GM19324 (cell line): ENCODE data around the gene CACNA1I.

ENCODE experiments used
- ATAC-seq: cut with Tn5 transposase; IDR thresholded peaks from one replicate; pipeline ENCODE4 v1.9.1; 2021; ENCODE audit warnings: mild to moderate bottlenecking, moderate library complexity; ENCODE audit not compliant: unreplicated experiment, low FRiP score

The CACNA1I gene

DNA sequence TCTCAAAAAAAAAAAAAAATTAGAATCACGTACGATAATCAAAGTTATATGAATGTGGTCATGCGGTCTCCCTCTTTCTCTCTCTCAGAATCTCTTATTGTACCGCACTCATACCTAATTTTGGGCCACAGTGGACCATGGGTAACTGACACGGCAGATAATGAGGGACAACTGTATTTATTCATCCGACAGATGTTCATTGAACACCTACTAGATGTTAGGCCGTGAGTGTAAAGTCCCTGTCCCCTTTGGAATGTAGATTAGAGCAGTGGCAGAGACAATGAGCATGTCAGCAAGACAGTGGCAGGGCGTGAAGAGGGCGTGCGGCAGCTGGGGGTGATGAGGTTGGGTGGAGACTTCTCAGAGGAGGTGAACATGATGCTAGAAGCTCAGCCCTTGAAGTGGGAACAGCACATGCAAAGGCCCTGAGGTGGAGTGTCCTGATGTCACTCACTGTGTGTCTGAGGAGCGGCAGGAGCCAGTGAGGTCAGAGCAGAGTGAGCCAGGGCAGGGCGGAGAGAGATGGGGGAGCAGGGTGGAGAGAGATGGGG lies 25.1 kb downstream of the CACNA1I start:
- ATAC-seq = no peak

GRCh38 chr22:39596601-39597000 lies 26.0 kb downstream of the CACNA1I start:
- no peak for ATAC-seq

DNA sequence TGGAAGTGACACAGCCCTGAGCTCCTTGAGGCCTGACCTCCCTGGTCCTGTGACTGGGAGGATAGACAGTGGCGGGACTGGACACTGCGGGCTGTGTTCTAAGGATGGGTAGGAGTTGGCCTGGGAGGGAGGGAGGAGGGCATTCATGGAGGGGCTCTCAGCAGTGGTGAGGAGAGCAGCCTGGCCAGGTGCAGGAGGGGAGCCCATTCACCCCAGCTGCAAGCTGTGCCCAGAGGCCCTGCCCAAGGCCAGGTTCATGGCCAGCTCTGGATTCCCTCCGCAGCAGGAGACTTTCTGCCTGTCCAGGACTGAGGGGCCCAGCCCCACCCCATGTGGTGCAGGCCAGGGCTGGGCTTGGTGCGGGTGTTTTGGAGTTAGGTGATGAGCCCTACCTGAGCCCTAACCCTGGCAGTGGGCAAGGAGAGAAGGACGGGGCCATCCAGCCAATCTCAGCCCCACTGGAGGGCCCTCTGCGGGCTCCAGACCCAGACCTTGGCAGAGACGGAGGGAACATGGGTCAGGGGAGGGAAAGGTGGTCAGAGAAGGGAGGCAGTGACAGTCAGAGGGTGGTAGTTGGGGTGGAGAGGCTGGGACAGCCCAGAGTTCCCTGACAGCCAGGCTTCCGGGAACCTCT lies 26.8 kb downstream of the CACNA1I start:
- ATAC-seq = no peak

- ATAC-seq = no peak
These were observed 27.7 kb downstream of the CACNA1I start for GRCh38 chr22:39598017-39598965.

- no peak for ATAC-seq
These were observed 30.1 kb downstream of the CACNA1I start for GRCh38 chr22:39600491-39601179.

DNA sequence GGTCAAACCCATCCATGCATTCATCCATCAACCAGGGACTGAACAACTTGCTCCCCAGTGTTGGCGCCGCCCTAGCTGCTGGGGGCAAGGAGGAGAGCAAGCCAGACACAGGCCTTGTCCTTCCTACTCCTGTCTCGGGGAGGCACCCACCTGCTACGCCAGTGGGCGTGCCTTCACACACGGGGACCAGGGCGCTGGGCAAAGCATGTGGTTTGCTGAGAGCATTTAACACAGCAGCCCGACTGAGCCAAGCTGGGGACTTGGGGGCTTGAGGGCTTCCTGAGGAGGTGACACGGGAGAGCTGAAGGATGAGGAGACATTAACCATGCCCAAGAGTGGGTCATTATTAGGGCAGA lies 30.6 kb downstream of the CACNA1I start:
- ATAC-seq = no peak

GRCh38 chr22:39603345-39603744 lies 32.8 kb downstream of the CACNA1I start:
- ATAC-seq = no peak

- ATAC-seq = no peak
These were observed 39.7 kb downstream of the CACNA1I start for GRCh38 chr22:39610246-39610645.

- no peak for ATAC-seq
These were observed 40.2 kb downstream of the CACNA1I start for GRCh38 chr22:39610766-39611165.

DNA sequence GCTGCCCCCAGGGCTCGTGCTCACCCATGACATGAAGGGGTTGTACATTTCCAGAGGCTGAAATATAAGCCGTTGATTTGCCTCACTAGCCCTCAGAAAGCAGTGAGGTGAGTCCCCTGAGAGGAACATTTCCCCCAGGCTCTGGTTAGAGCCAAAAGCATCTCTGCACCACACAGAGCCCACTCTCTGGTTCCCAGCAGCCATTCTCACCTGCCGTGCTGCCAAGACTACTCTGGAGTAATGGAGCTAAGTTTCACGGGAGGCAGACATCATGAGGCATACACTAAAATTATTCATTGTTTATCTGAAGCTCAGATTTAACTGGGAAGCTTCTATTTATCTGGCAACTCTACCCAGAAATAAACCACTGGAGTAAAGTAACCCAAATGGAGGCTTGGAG lies 40.8 kb downstream of the CACNA1I start:
- ATAC-seq = no peak

- ATAC-seq = no peak
These were observed 42.4 kb downstream of the CACNA1I start for GRCh38 chr22:39612811-39613548.

GRCh38 chr22:39613549-39613921 lies 43.0 kb downstream of the CACNA1I start:
- ATAC-seq = no peak

- no peak for ATAC-seq
These were observed 43.9 kb downstream of the CACNA1I start for GRCh38 chr22:39614442-39614841.

GRCh38 chr22:39616051-39616450 lies 45.5 kb downstream of the CACNA1I start:
- ATAC-seq = no peak

DNA sequence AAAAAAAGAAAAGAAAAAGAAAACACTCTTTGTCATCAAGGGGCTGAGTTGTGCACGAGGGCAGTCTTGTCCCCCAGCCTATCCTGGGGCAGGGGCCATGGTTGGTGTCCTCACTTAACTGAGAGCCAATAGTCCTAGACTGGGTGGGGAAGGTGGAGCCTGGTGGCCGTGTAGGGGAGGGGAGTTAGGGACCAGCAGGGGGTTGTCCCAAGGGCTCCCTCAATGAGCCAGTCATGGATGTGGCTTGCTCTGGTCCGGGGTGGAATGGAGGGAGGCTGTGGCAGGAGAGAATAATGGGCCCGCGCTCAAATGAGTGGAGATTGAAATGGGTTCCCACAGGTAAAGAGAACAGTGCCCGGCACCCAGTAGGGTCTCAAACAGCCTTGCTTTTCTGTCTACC lies 46.2 kb downstream of the CACNA1I start:
- ATAC-seq = no peak

- no peak for ATAC-seq
These were observed 46.8 kb downstream of the CACNA1I start for GRCh38 chr22:39617342-39617741.

DNA sequence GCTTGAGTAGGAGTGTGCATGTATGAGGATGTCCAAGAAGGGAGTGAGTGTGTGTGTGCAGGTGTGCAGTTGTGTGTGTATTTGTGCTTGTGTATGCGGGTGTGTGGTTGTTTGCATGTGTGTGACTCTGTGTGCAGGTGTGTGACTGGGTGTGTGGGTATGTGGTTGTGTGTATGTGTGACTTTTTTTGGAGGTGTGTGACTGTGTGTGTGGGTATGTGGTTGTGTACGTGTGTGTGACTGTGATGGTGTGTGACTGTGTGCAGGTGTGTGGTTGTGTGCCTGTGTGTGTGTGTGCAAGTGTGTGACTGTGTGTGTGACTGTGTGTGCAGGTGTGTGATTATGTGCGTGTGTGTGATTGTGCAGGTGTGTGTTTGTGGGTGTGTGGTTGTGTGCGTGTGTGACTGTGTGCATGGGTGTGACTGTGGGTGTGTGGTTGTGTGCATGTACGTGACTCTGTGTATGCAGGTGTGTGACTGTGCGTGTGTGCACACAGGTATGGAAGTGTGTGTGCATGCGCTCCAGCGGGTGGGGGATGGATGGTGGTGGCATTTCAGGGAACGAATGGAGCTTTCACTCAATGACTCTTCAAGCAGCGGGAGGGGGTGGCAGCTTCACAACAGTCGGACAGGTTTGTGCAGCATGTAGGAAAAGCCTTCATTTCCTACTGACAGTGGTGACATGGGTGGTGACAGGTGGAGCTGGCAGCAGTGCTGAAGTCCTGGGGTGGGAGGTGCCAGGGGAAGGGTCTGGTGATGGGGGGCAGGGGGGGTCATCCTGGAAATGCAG lies 47.6 kb downstream of the CACNA1I start:
- ATAC-seq = no peak

GRCh38 chr22:39618996-39619530 lies 48.5 kb downstream of the CACNA1I start:
- no peak for ATAC-seq

GRCh38 chr22:39620924-39621690 lies 50.6 kb downstream of the CACNA1I start:
- ATAC-seq = no peak
